SK-N-SH (cell line): Measurements from ENCODE around the gene CLIC1. TPM values are rescaled to one million over a fixed set of nuclear protein-coding genes. Genes with fewer than 3 reads are reported as not detected.
A peak's percentile ranks its signal among the peaks of the same experiment; 100 is the strongest.

Experiments used
- CTCF ChIA-PET: fragments of 300-600, 350-600 bp; formaldehyde crosslinking; extraction: SDS; loops from one replicate; lab custom pipeline; 2021; lab: Yijun Ruan, JAX
- POLR2A ChIA-PET: fragments of 350-600 bp; sonication (Branson Sonifier 250); formaldehyde crosslinking; extraction: SDS; loops from one replicate; lab custom pipeline; 2020; ENCODE audit warnings: antibody characterized with exemption, inconsistent platforms; lab: Yijun Ruan, JAX
- DNase-seq: peaks from one replicate; pipeline ENCODE4 v3.0.0; 2012
- H2AFZ ChIP-seq: fragments of 200-600 bp; sonication (generic); 2 replicates; pipeline ENCODE4 v1.8.1; 2016; ENCODE audit warnings: antibody characterized with exemption, mild to moderate bottlenecking, low read depth
- H3F3A ChIP-seq: fragments of 200-600 bp; sonication (generic); replicated peaks from 2 replicates; pipeline ENCODE3; 2016; ENCODE audit warnings: antibody characterized with exemption, mild to moderate bottlenecking; ENCODE audit not compliant: insufficient read depth
- H3K27ac ChIP-seq, 2 experiments: fragments of 200-500 bp in 1 of 2; fragments of 200-600 bp in 1 of 2; sonication (Bioruptor generic) in 1 of 2; sonication (generic), shearing (Covaris generic) in 1 of 2; 2 replicates each; pipeline versions ENCODE4 v1.5.1 to v1.6.1; 2014 to 2016; ENCODE audit warnings: low read depth in 2 of 2, inconsistent platforms in 1 of 2, low read length in 1 of 2, mild to moderate bottlenecking in 1 of 2, mixed read lengths in 1 of 2
- H3K27me3 ChIP-seq: fragments of 200-600 bp; sonication (generic), shearing (Covaris generic); 2 replicates; pipeline ENCODE4 v1.6.1; 2016; ENCODE audit warnings: mixed run types; ENCODE audit not compliant: insufficient read depth
- H3K36me3 ChIP-seq, 2 experiments: fragments of 200-500 bp in 1 of 2; fragments of 200-600 bp in 1 of 2; sonication (Bioruptor generic) in 1 of 2; sonication (generic) in 1 of 2; replicated peaks in 1 of 2; 2 replicates each; pipeline versions ENCODE3 to v1.5.1; 2014 to 2016; ENCODE audit warnings: low read length in 1 of 2, mild to moderate bottlenecking in 1 of 2; ENCODE audit not compliant: insufficient read depth in 2 of 2, control insufficient read depth in 1 of 2
- H3K4me1 ChIP-seq, 2 experiments: fragments of 200-500 bp in 1 of 2; fragments of 200-600 bp in 1 of 2; sonication (Bioruptor generic) in 1 of 2; sonication (generic), shearing (Covaris generic) in 1 of 2; 2 replicates each; pipeline versions ENCODE4 v1.5.1 to v1.6.1; 2014 to 2016; ENCODE audit warnings: low read depth in 1 of 2, low read length in 1 of 2, mixed run types in 1 of 2; ENCODE audit not compliant: insufficient read depth in 2 of 2, control insufficient read depth in 1 of 2
- H3K4me2 ChIP-seq: fragments of 200-600 bp; sonication (generic), shearing (Covaris generic); 2 replicates; pipeline ENCODE4 v1.6.1; 2017; ENCODE audit warnings: mixed run types
- H3K4me3 ChIP-seq, 2 experiments: fragments of 200-500 bp in 1 of 2; fragments of 200-600 bp in 1 of 2; sonication (Bioruptor generic) in 1 of 2; sonication (generic), shearing (Covaris generic) in 1 of 2; 2 replicates each; pipeline versions ENCODE4 v1.5.1 to v1.8.1; 2014 to 2016; ENCODE audit warnings: low read depth in 2 of 2, inconsistent platforms in 1 of 2, low read length in 1 of 2, mild to moderate bottlenecking in 1 of 2, mixed read lengths in 1 of 2, moderate library complexity in 1 of 2
- H3K79me2 ChIP-seq: fragments of 200-600 bp; sonication (generic); 2 replicates; pipeline ENCODE4 v1.8.1; 2017; ENCODE audit warnings: mild to moderate bottlenecking; ENCODE audit not compliant: insufficient read depth
- H3K9ac ChIP-seq: fragments of 200-600 bp; sonication (generic); 2 replicates; pipeline ENCODE4 v1.6.1; 2017; ENCODE audit warnings: mixed run types
- H3K9me2 ChIP-seq: fragments of 200-600 bp; sonication (generic); 2 replicates; pipeline ENCODE4 v1.6.1; 2017; ENCODE audit warnings: mixed run types
- H3K9me3 ChIP-seq: fragments of 200-600 bp; sonication (generic); 2 replicates; pipeline ENCODE4 v1.6.1; 2017; ENCODE audit warnings: mixed run types, mild to moderate bottlenecking, moderate library complexity
- H4K20me1 ChIP-seq: fragments of 200-600 bp; sonication (generic); 2 replicates; pipeline ENCODE4 v1.6.1; 2017; ENCODE audit warnings: mild to moderate bottlenecking, mixed run types; ENCODE audit not compliant: insufficient read depth
- CHD2 ChIP-seq: fragments of 150-350 bp; IDR thresholded peaks from 2 replicates; pipeline ENCODE4 v1.6.1; 2018; ENCODE audit warnings: low read length; ENCODE audit not compliant: partially characterized antibody
- ELF1 ChIP-seq: IDR thresholded peaks from 2 replicates; pipeline ENCODE4 v1.4.0; 2012
- EP300 ChIP-seq, 2 experiments: IDR thresholded peaks; 2 replicates each; pipeline versions ENCODE4 v1.4.0 to v1.6.1; 2012; ENCODE audit warnings: borderline replicate concordance in 1 of 2, low read depth in 1 of 2, low read length in 1 of 2
- FOSL2 ChIP-seq: IDR thresholded peaks from 2 replicates; pipeline ENCODE4 v1.4.0; 2012; ENCODE audit warnings: low read depth, mild to moderate bottlenecking, moderate library complexity, borderline replicate concordance
- JUND ChIP-seq: IDR thresholded peaks from 2 replicates; pipeline ENCODE4 v1.4.0; 2012
- MEF2A ChIP-seq: IDR thresholded peaks from 2 replicates; pipeline ENCODE4 v1.4.0; 2012; ENCODE audit warnings: low read depth, borderline replicate concordance
- NFIC ChIP-seq: IDR thresholded peaks from 2 replicates; pipeline ENCODE4 v1.4.0; 2012; ENCODE audit warnings: borderline replicate concordance
- POLR2AphosphoS5 ChIP-seq: IDR thresholded peaks from 2 replicates; pipeline ENCODE4 v1.6.1; 2012; ENCODE audit warnings: low read depth, low read length
- TCF12 ChIP-seq: IDR thresholded peaks from 2 replicates; pipeline ENCODE4 v1.4.0; 2012
- YY1 ChIP-seq: IDR thresholded peaks from 2 replicates; pipeline ENCODE4 v1.4.0; 2012; ENCODE audit warnings: low read depth, mild to moderate bottlenecking
- WGBS: methylation state at CpG from one replicate; pipeline ENCODE4 v1.1.6; 2017; ENCODE audit warnings: low lambda C conversion rate; 5-methylcytosine and 5-hydroxymethylcytosine counted together
- polyA plus RNA-seq, 3 experiments: library from polyadenylated mRNA; depleted of rRNA; stranded (reverse); fragments of >200 nt; gene quantifications; 2 replicates each; pipeline ENCODE4 v1.2.3, GENCODE V29; 2012
- TF ChIP-seq, protein P1 (sequence below): fragments of 150-350 bp; IDR thresholded peaks from 2 replicates; pipeline ENCODE4 v1.6.1; 2017; ENCODE audit warnings: antibody characterized with exemption, low read length, low read depth, borderline replicate concordance
- TF ChIP-seq, protein P2 (sequence below): IDR thresholded peaks from 2 replicates; pipeline ENCODE4 v1.4.0; 2012; ENCODE audit warnings: low read depth, borderline replicate concordance
- TF ChIP-seq, protein P3 (sequence below): IDR thresholded peaks from 2 replicates; pipeline ENCODE4 v1.4.0; 2012; ENCODE audit warnings: low read depth
- TF ChIP-seq, protein P4 (sequence below): IDR thresholded peaks from 2 replicates; pipeline ENCODE4; 2012

The CLIC1 gene
- polyA plus RNA-seq, 1 of the 3 experiments (the other 2 are of a cell fraction): 520 TPM

DNA sequence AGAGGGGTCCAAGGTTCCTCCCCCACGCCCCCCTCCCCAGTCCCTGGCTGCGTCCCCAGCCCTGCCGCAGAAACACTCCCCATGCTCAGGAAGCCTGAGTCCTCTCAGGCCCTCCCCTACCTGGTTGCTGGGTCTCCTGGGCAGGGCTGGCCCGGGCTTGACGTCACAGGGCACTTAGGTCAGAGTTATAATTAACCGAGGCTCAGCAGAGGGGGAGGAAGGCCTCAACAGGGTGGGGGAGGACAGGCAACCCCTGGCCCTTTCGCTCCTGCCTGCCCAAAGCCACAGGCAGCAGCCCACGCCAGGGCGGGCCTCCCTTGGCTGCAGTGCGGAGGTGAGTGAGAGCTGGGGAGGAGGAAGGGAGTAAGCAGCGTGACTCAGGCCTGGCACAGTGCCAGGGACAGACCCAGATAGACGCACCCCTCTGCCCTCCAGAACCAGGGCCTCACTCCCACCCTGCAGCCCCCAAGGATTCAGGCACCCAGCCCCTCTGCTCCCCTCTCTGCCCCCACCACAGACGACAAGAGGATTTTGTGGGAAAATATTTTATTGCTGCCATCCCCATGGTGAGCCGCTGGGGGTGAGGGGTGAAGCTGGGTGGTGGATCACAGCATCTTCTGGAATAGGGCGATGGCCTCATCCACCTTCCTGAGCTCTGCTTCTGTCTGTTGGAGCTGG lies 40.8 kb upstream of the CLIC1 start, which contains the start of gene VWA7:
Gene VWA7 (minus strand): TSS at position 340 of the 678 bp plus-strand sequence. CDS start 549 bp downstream, outside the sequence.
- Histone ChIP-seq H3K27ac (no peak within 1 kb of the TSS; a peak in 2 of 4 replicates), H3K4me1 (peaks cover 9 to 10% of the 10 kb centered on the region in 2 experiments; a peak in 2 of 4 replicates), H2AFZ (no peak within 1 kb of the TSS), H3K9ac (0 out of 2 replicates have a peak within 1 kb of the TSS, but pooled peaks have one; percentile 23), H3K9me3 (no peaks in the 10 kb centered on the region), H3K9me2 (no peaks in the 10 kb centered on the region), H3F3A (peaks cover 3% of the 10 kb centered on the region), H3K4me3 (no peak within 1 kb of the TSS), H3K79me2 (no peaks in the 10 kb centered on the region), H3K4me2 (peak within 1 kb of the TSS; percentile 69), H4K20me1 (no peaks in the 10 kb centered on the region), H3K27me3 (no peaks in the 10 kb centered on the region), H3K36me3 (peaks cover 0 to 35% of the 10 kb centered on the region in 2 experiments)
- DNase-seq: peak; percentile 71
- ChIA-PET POLR2A (no interaction called here), CTCF (interaction anchor here (0.9 to 9.9 kb wide), 5 partner anchors 8 to 196 kb away, joined by 3 to 62 read pairs (median 6); no protein-coding TSS in a partner anchor)
- TF ChIP-seq, protein P1, sequence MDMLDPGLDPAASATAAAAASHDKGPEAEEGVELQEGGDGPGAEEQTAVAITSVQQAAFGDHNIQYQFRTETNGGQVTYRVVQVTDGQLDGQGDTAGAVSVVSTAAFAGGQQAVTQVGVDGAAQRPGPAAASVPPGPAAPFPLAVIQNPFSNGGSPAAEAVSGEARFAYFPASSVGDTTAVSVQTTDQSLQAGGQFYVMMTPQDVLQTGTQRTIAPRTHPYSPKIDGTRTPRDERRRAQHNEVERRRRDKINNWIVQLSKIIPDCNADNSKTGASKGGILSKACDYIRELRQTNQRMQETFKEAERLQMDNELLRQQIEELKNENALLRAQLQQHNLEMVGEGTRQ: no peak
- TF ChIP-seq NFIC: peak; percentile 95
- peak; percentile 59; the same call in 1 of the 2 replicates for TF ChIP-seq FOSL2
- TF ChIP-seq, protein P2, sequence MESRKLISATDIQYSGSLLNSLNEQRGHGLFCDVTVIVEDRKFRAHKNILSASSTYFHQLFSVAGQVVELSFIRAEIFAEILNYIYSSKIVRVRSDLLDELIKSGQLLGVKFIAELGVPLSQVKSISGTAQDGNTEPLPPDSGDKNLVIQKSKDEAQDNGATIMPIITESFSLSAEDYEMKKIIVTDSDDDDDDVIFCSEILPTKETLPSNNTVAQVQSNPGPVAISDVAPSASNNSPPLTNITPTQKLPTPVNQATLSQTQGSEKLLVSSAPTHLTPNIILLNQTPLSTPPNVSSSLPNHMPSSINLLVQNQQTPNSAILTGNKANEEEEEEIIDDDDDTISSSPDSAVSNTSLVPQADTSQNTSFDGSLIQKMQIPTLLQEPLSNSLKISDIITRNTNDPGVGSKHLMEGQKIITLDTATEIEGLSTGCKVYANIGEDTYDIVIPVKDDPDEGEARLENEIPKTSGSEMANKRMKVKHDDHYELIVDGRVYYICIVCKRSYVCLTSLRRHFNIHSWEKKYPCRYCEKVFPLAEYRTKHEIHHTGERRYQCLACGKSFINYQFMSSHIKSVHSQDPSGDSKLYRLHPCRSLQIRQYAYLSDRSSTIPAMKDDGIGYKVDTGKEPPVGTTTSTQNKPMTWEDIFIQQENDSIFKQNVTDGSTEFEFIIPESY: peak; percentile 39; the same call in 1 of the 2 replicates
- TF ChIP-seq MEF2A: peak; percentile 54; the same call in 1 of the 2 replicates
- TF ChIP-seq, protein P3, sequence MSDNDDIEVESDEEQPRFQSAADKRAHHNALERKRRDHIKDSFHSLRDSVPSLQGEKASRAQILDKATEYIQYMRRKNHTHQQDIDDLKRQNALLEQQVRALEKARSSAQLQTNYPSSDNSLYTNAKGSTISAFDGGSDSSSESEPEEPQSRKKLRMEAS: peak; percentile 60; the same call in 1 of the 2 replicates
- peak; percentile 63; the same call in 1 of the 2 replicates for TF ChIP-seq JUND
- no peak for TF ChIP-seq ELF1
- peak in 1 of 2 experiments; percentile 14; a peak in 1 of 4 replicates for TF ChIP-seq EP300 (IDR thresholded peaks at IDR 0.05; ENCODE audit: borderline replicate concordance in 1 of 2, low read depth in 1 of 2, low read length in 1 of 2)
- peak; percentile 28; the same call in 1 of the 2 replicates for TF ChIP-seq TCF12
- no peak for TF ChIP-seq CHD2
- no peak for TF ChIP-seq YY1
- TF ChIP-seq POLR2AphosphoS5: peak; percentile 40; the same call in 1 of the 2 replicates
- TF ChIP-seq, protein P4, sequence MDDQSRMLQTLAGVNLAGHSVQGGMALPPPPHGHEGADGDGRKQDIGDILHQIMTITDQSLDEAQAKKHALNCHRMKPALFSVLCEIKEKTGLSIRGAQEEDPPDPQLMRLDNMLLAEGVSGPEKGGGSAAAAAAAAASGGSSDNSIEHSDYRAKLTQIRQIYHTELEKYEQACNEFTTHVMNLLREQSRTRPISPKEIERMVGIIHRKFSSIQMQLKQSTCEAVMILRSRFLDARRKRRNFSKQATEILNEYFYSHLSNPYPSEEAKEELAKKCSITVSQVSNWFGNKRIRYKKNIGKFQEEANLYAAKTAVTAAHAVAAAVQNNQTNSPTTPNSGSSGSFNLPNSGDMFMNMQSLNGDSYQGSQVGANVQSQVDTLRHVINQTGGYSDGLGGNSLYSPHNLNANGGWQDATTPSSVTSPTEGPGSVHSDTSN: peak; percentile 50
- WGBS: 22% methylated on average over 8 of the region's 15 CpGs
